Heart right ventricle (tissue), 16 donors: ENCODE results near the gene SLC7A9. TPM values are rescaled to one million over a fixed set of nuclear protein-coding genes. Genes with fewer than 3 reads are reported as not detected.

Source experiments
- ATAC-seq, 8 donors: fragments of 200-7000 bp; cut with Tn5 transposase; one replicate each; pipeline ENCODE4 v1.9.1; 2020; ENCODE audit warnings: mild to moderate bottlenecking in 8 of 8, moderate library complexity in 8 of 8, moderate number of reproducible peaks in 1 of 8
- DNase-seq, 2 donors: peaks; one replicate each; pipeline ENCODE4 v3.0.0-alpha.2; 2020
- H3K27ac ChIP-seq, 10 donors: fragments of 200-600 bp; sonication (generic) in 2 of 10; one replicate each; pipeline versions ENCODE4 v1.5.0 to v1.8.0; 2020 to 2022; ENCODE audit warnings: mild to moderate bottlenecking in 3 of 10
- H3K27me3 ChIP-seq, 7 donors: fragments of 200-600 bp; one replicate each; pipeline ENCODE4 v1.8.0; 2021 to 2022; ENCODE audit warnings: mild to moderate bottlenecking in 2 of 7
- H3K36me3 ChIP-seq, 9 donors: fragments of 200-600 bp; sonication (generic) in 1 of 9; one replicate each; pipeline versions ENCODE4 v1.5.0 to v1.8.0; 2020 to 2022; ENCODE audit warnings: mild to moderate bottlenecking in 2 of 9
- H3K4me1 ChIP-seq, 9 donors: fragments of 200-600 bp; sonication (generic) in 1 of 9; one replicate each; pipeline versions ENCODE4 v1.5.0 to v1.8.0; 2020 to 2022; ENCODE audit warnings: mild to moderate bottlenecking in 4 of 9
- H3K4me3 ChIP-seq, 10 donors: fragments of 200-600 bp; sonication (generic) in 2 of 10; one replicate each; pipeline versions ENCODE4 v1.5.0 to v1.8.0; 2020 to 2022; ENCODE audit warnings: mild to moderate bottlenecking in 7 of 10, moderate library complexity in 2 of 10
- H3K9me3 ChIP-seq, 11 donors: fragments of 200-600 bp in 10 of 11; sonication (generic) in 2 of 11; one replicate each; pipeline versions ENCODE4 v1.5.0 to v1.8.0; 2013 to 2022; ENCODE audit warnings: mild to moderate bottlenecking in 2 of 11, control low read depth in 1 of 11, moderate library complexity in 1 of 11
- WGBS, 2 donors: extraction: QIAGEN DNeasy Blood & Tissue Kit; methylation state at CpG; one replicate each; pipeline ENCODE4 v1.1.7; 2013; ENCODE audit warnings: inconsistent platforms in 1 of 2; 5-methylcytosine and 5-hydroxymethylcytosine counted together
- intact Hi-C, 10 donors: fragments of 100-400 bp; cut with DNase I; formaldehyde crosslinking; loops; one replicate each; pipeline versions ENCODE4 v1.11.1 to v1.14.2; 2022
- polyA plus RNA-seq, 2 donors: library from polyadenylated mRNA; stranded (reverse); fragments of 200-250 nt; gene quantifications; one replicate each; pipeline ENCODE4 v1.2.3, GENCODE V29; 2013
- total RNA-seq, 10 donors: library from RNA; stranded (reverse); fragmentation: NEBNext Ultra II Directional in 3 of 10; extraction: Animal tissue kit (Norgen Biotek cat#: 25700) in 3 of 10; gene quantifications; one replicate each; pipeline versions ENCODE4 v1.2.1 to v1.2.4, GENCODE V29; 2021 to 2023
- TF ChIP-seq, protein P1 (sequence below), 9 donors: fragments of 200-600 bp; sonication (generic) in 2 of 9; IDR thresholded peaks; one replicate each; pipeline versions ENCODE4 v1.5.0 to v1.8.0; 2021 to 2022; ENCODE audit warnings: antibody characterized with exemption in 9 of 9, mild to moderate bottlenecking in 5 of 9, moderate library complexity in 1 of 9
- donor health status: Arrhythmogenic right ventricular cardiomyopathy.
- donor health status: ischemic (EF 13 %, LVEDD 7.1; RV severe dilation, severe dysfunction).
- donor health status: healthy with polysubstance abuse.
- donor health status: DM: no; HTN: yes; CAD: no.
- donor health status: DM: no; HTN: no; CAD: no.
- donor health status: ischemic (EF 25% LVEDD 6.9; RV normal size, moderate dysfunction).
- donor health status: ischemic (EF 25% LVEDD 5.7; RV mildly dilated, moderate dysfunction).
- donor health status: healthy.
- donor health status: DM: yes; HTN: yes; CAD: no.
- donor health status: Ischemic cardiomyopathy.
- donor health status: ischemic (EF 35%, LVEDD 5.7; RV mildly dilated, moderate dysfunction).
- donor health status: nonischemic (EF 11% LVEDD 7.7; RV severe dilation, severe dysfunction).
- donor health status: DM: yes; HTN: yes; CAD: no.
- donor health status: PGD.
- donor health status: ischemic (EF 29% LVEDD 5.4; RV normal size, mild dysfunction).
- donor health status: nonischemic (EF 23%, LVEDD 6.1; RV moderate dilation, normal function).

SLC7A9 gene
- total and polyA plus RNA-seq, 12 donors, result 0.12 to 0.24 TPM; not detected in 10

- TF ChIP-seq, protein P1, sequence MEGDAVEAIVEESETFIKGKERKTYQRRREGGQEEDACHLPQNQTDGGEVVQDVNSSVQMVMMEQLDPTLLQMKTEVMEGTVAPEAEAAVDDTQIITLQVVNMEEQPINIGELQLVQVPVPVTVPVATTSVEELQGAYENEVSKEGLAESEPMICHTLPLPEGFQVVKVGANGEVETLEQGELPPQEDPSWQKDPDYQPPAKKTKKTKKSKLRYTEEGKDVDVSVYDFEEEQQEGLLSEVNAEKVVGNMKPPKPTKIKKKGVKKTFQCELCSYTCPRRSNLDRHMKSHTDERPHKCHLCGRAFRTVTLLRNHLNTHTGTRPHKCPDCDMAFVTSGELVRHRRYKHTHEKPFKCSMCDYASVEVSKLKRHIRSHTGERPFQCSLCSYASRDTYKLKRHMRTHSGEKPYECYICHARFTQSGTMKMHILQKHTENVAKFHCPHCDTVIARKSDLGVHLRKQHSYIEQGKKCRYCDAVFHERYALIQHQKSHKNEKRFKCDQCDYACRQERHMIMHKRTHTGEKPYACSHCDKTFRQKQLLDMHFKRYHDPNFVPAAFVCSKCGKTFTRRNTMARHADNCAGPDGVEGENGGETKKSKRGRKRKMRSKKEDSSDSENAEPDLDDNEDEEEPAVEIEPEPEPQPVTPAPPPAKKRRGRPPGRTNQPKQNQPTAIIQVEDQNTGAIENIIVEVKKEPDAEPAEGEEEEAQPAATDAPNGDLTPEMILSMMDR (IDR thresholded peaks at IDR 0.05), result no peak
- Histone ChIP-seq H3K4me3 (no peak overlapping the region), H3K27me3 (no peaks in the 10 kb centered on the region), H3K36me3 (peaks cover 0 to 86% (median 37%) of the 10 kb centered on the region in 9 donors), H3K27ac (no peak overlapping the region), H3K9me3 (peaks cover 0 to 47% (median 16%) of the 10 kb centered on the region in 11 donors), H3K4me1 (no peaks in the 10 kb centered on the region)
- intact Hi-C loops, result no loop called here
- ATAC-seq, result no peak
- DNase-seq, result no peak
- 97 to 98% methylated on average over 1 of the region's 1 CpG for WGBS, 2 donors
Measured at GRCh38 chr19:32896516-32897214, 27.1 kb upstream of the SLC7A9 start.

DNA sequence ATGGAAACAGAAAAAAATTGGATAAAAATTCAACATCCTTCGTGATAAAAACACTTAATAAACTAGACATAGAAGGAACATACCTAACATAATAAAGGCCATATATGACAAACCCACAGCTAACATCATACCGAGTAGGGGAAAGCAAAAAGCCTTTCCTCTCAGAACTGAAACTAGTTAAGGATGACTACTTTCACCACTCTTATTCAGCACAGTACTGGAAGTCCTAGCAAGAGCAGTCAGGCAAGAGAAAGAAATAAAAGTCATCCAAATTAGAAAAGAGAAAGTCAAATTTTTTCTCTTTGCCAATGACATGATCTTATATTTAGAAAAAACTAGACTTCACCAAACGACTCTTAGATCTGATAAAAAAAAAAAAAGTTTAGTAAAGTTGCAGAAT is 25.8 kb upstream of the SLC7A9 start:
- H3K36me3 ChIP-seq, result peaks cover 0 to 88% (median 35%) of the 10 kb centered on the region in 9 donors
- no peaks in the 10 kb centered on the region for H3K27me3 ChIP-seq
- H3K4me3 ChIP-seq, result no peak overlapping the region
- TF ChIP-seq, protein P1 (IDR thresholded peaks at IDR 0.05), result no peak
- H3K27ac ChIP-seq, result no peak overlapping the region
- 91 to 93% methylated on average over 3 of the region's 3 CpGs for WGBS, 2 donors
- no peak for ATAC-seq
- DNase-seq, result no peak
- H3K4me1 ChIP-seq, result no peaks in the 10 kb centered on the region
- intact Hi-C loops, result no loop called here
- H3K9me3 ChIP-seq, result peaks cover 0 to 56% (median 17%) of the 10 kb centered on the region in 11 donors

DNA sequence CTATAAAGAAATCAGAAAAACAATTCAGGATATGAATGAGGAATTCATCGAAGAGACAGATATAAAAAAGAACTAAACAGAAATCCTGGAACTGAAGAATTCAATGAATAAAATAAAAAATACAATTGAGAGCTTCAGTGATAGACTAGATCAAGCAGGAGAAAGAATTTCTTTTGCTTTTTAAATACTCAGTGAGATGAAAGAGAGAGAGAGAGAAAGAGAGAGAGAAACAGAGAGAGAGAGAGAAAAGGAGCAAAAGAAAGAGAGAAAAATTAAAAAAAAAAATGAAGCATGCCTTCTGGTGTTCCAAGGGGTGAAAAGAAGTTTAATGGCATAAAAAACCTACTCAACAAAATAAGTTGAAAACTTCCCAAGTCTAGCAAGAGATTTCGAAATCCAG is 22.0 kb upstream of the SLC7A9 start:
- DNase-seq, result no peak
- TF ChIP-seq, protein P1 (IDR thresholded peaks at IDR 0.05), result no peak
- H3K4me1 ChIP-seq, result no peaks in the 10 kb centered on the region
- no peak for ATAC-seq
- H3K36me3 ChIP-seq, result peaks cover 0 to 74% (median 21%) of the 10 kb centered on the region in 9 donors
- H3K27me3 ChIP-seq, result no peaks in the 10 kb centered on the region
- 99 to 100% methylated on average over 2 of the region's 2 CpGs for WGBS, 2 donors
- H3K9me3 ChIP-seq, result peaks cover 0 to 54% (median 17%) of the 10 kb centered on the region in 11 donors
- no peak overlapping the region for H3K27ac ChIP-seq
- no peak overlapping the region for H3K4me3 ChIP-seq
- intact Hi-C loops, result no loop called here

GRCh38 chr19:32890841-32891240 is 21.3 kb upstream of the SLC7A9 start:
- DNase-seq, result no peak

More at GRCh38 chr19:32890841-32891240, 21.3 kb upstream of the SLC7A9 start:
- intact Hi-C loops, result no loop called here
- peaks cover 0 to 47% (median 17%) of the 10 kb centered on the region in 11 donors for H3K9me3 ChIP-seq
- TF ChIP-seq, protein P1 (IDR thresholded peaks at IDR 0.05), result no peak
- H3K4me3 ChIP-seq, result no peak overlapping the region
- no peaks in the 10 kb centered on the region for H3K27me3 ChIP-seq
- H3K27ac ChIP-seq, result no peak overlapping the region
- H3K4me1 ChIP-seq, result no peaks in the 10 kb centered on the region
- 99% methylated on average over 10 of the region's 10 CpGs for WGBS, 2 donors
- ATAC-seq, result peak in 1 of 8 donors; percentile 30
- peaks cover 0 to 74% (median 21%) of the 10 kb centered on the region in 9 donors for H3K36me3 ChIP-seq
